H9 (cell line): ENCODE measurements around the gene SRP72. TPM values are rescaled to one million over a fixed set of nuclear protein-coding genes. Genes with fewer than 3 reads are reported as not detected.

Experiments
- DNase-seq: peaks from one replicate; pipeline ENCODE4 v3.0.0-alpha.2; 2017
- H2AFZ ChIP-seq: one replicate; pipeline ENCODE4 v1.6.1; 2013; ENCODE audit warnings: mild to moderate bottlenecking, low read length, control low read depth, moderate library complexity
- H2AK5ac ChIP-seq: 2 replicates; pipeline ENCODE4 v1.6.1; 2013; ENCODE audit warnings: low read length, control low read depth, mixed read lengths; ENCODE audit not compliant: insufficient read length
- H2BK120ac ChIP-seq: one replicate; pipeline ENCODE4 v1.6.1; 2013; ENCODE audit warnings: low read depth, mild to moderate bottlenecking, low read length, control low read depth, inconsistent platforms; ENCODE audit not compliant: poor library complexity, severe bottlenecking
- H2BK12ac ChIP-seq: 2 replicates; pipeline ENCODE4 v1.6.1; 2013; ENCODE audit warnings: low read length, control low read depth, mixed read lengths, low read depth; ENCODE audit not compliant: insufficient read length
- H2BK15ac ChIP-seq: 2 replicates; pipeline ENCODE4 v1.6.1; 2013; ENCODE audit warnings: low read depth, low read length, control low read depth
- H2BK20ac ChIP-seq: one replicate; pipeline ENCODE4 v1.6.1; 2013; ENCODE audit warnings: low read depth, mild to moderate bottlenecking, low read length, control low read depth, inconsistent platforms; ENCODE audit not compliant: poor library complexity, severe bottlenecking
- H2BK5ac ChIP-seq: 2 replicates; pipeline ENCODE4 v1.6.1; 2013; ENCODE audit warnings: low read length, control low read depth, mixed read lengths; ENCODE audit not compliant: insufficient read length
- H3K14ac ChIP-seq: 2 replicates; pipeline ENCODE4 v1.6.1; 2013; ENCODE audit warnings: low read length, control low read depth; ENCODE audit not compliant: insufficient read depth
- H3K18ac ChIP-seq: 2 replicates; pipeline ENCODE4 v1.6.1; 2013; ENCODE audit warnings: low read depth, mild to moderate bottlenecking, mixed read lengths, low read length, control low read depth; ENCODE audit not compliant: insufficient read length
- H3K23ac ChIP-seq: 2 replicates; pipeline ENCODE4 v1.6.1; 2013; ENCODE audit warnings: low read length, control low read depth, mixed read lengths, low read depth; ENCODE audit not compliant: insufficient read length
- H3K23me2 ChIP-seq: 2 replicates; pipeline ENCODE4 v1.6.1; 2013; ENCODE audit warnings: low read depth, mild to moderate bottlenecking, mixed read lengths, low read length, control low read depth; ENCODE audit not compliant: insufficient read length, poor library complexity, severe bottlenecking
- H3K27ac ChIP-seq: 2 replicates; pipeline ENCODE4 v1.5.1; 2013; ENCODE audit warnings: low read length, control low read depth, mixed read lengths, low read depth; ENCODE audit not compliant: insufficient read length
- H3K27me3 ChIP-seq: 2 replicates; pipeline ENCODE4 v1.6.1; 2013; ENCODE audit warnings: low read length, control low read depth, inconsistent platforms; ENCODE audit not compliant: insufficient read depth
- H3K4ac ChIP-seq: 2 replicates; pipeline ENCODE4 v1.6.1; 2013; ENCODE audit warnings: low read depth, mild to moderate bottlenecking, control low read depth, inconsistent platforms, low read length, moderate library complexity
- H3K4me1 ChIP-seq: 2 replicates; pipeline ENCODE4 v1.6.1; 2013; ENCODE audit warnings: low read length, control low read depth, inconsistent platforms; ENCODE audit not compliant: insufficient read depth
- H3K4me2 ChIP-seq: 2 replicates; pipeline ENCODE4 v1.6.1; 2013; ENCODE audit warnings: low read length, control low read depth, mixed read lengths; ENCODE audit not compliant: insufficient read length, insufficient read depth
- H3K56ac ChIP-seq: 2 replicates; pipeline ENCODE4 v1.6.1; 2013; ENCODE audit warnings: low read depth, mild to moderate bottlenecking, mixed read lengths, low read length, control low read depth; ENCODE audit not compliant: insufficient read length
- H3K79me1 ChIP-seq: 2 replicates; pipeline ENCODE4 v1.6.1; 2013; ENCODE audit warnings: low read depth, mild to moderate bottlenecking, moderate library complexity, low read length, control low read depth, inconsistent platforms; ENCODE audit not compliant: insufficient read depth, poor library complexity, severe bottlenecking
- H3K79me2 ChIP-seq: 2 replicates; pipeline ENCODE4 v1.6.1; 2013; ENCODE audit warnings: low read length, control low read depth, inconsistent platforms; ENCODE audit not compliant: insufficient read depth
- H3K9ac ChIP-seq: 2 replicates; pipeline ENCODE4 v1.6.1; 2013; ENCODE audit warnings: low read length, control low read depth, mixed read lengths; ENCODE audit not compliant: insufficient read length; ENCODE audit errors: extremely low read depth
- H3K9me3 ChIP-seq: one replicate; pipeline ENCODE4 v1.6.1; 2013; ENCODE audit warnings: low read depth, low read length, inconsistent platforms; ENCODE audit not compliant: control insufficient read depth
- H3T11ph ChIP-seq: one replicate; pipeline ENCODE4 v1.6.1; 2013; ENCODE audit warnings: mild to moderate bottlenecking, low read length, control low read depth, inconsistent platforms
- H4K20me1 ChIP-seq: one replicate; pipeline ENCODE4 v1.6.1; 2013; ENCODE audit not compliant: control insufficient read depth, insufficient read length, insufficient read depth
- H4K5ac ChIP-seq: 2 replicates; pipeline ENCODE4 v1.6.1; 2013; ENCODE audit warnings: low read depth, mild to moderate bottlenecking, mixed read lengths, low read length, control low read depth; ENCODE audit not compliant: insufficient read length
- H4K8ac ChIP-seq: replicated peaks from 2 replicates; pipeline ENCODE4 v1.6.1; 2013; ENCODE audit warnings: low read length, control low read depth, mixed read lengths, low read depth; ENCODE audit not compliant: insufficient read length
- H4K91ac ChIP-seq: 2 replicates; pipeline ENCODE4 v1.6.1; 2013; ENCODE audit warnings: low read depth, mild to moderate bottlenecking, moderate library complexity, mixed read lengths, low read length, control low read depth; ENCODE audit not compliant: insufficient read length
- H3K27ac Mint-ChIP-seq, 3 experiments: 2 replicates in 2 of 3; 3 replicates in 1 of 3; pipeline ENCODE4 v1.8.0; 2020 to 2021; ENCODE audit warnings: mixed read lengths in 3 of 3, mild to moderate bottlenecking in 1 of 3, moderate library complexity in 1 of 3
- H3K27me3 Mint-ChIP-seq: 2 replicates; pipeline ENCODE4 v1.8.0; 2021; ENCODE audit warnings: low read depth, mild to moderate bottlenecking, moderate library complexity, mixed read lengths
- H3K36me3 Mint-ChIP-seq, 3 experiments: 2 replicates in 2 of 3; 3 replicates in 1 of 3; pipeline ENCODE4 v1.8.0; 2020 to 2021; ENCODE audit warnings: low read depth in 3 of 3, mixed read lengths in 3 of 3; ENCODE audit not compliant: insufficient read depth in 1 of 3
- H3K4me1 Mint-ChIP-seq, 2 experiments: 2 replicates each; pipeline ENCODE4 v1.8.0; 2020; ENCODE audit warnings: mixed read lengths in 2 of 2
- H3K4me3 Mint-ChIP-seq, 2 experiments: 2 replicates in 1 of 2; 3 replicates in 1 of 2; pipeline ENCODE4 v1.8.0; 2020 to 2021; ENCODE audit warnings: mild to moderate bottlenecking in 2 of 2, mixed read lengths in 2 of 2, moderate library complexity in 1 of 2
- H3K9me3 Mint-ChIP-seq, 2 experiments: 2 replicates in 1 of 2; 3 replicates in 1 of 2; pipeline ENCODE4 v1.8.0; 2020; ENCODE audit warnings: mild to moderate bottlenecking in 2 of 2, mixed read lengths in 2 of 2, moderate library complexity in 1 of 2
- WGBS: extraction: QIAGEN DNeasy Blood & Tissue Kit; methylation state at CpG from one replicate; pipeline ENCODE4 v1.1.7; 2013; ENCODE audit warnings: missing lambda C conversion rate, low lambda C conversion rate, mixed read lengths; ENCODE audit not compliant: insufficient read length; ENCODE audit errors: extremely low coverage; 5-methylcytosine and 5-hydroxymethylcytosine counted together
- total RNA-seq: library from RNA; stranded (reverse); gene quantifications from 2 replicates; pipeline ENCODE4 v1.2.1, GENCODE V29; 2021
- TF ChIP-seq, protein P1 (sequence below): fragments of 200-600 bp; sonication (generic); conservative IDR thresholded peaks from 3 replicates; pipeline ENCODE4 v1.8.0; 2021; ENCODE audit warnings: antibody characterized with exemption, mild to moderate bottlenecking

Gene SRP72
- total RNA-seq, 1 experiment from 2014 or later = 141 TPM

- H3K27ac ChIP-seq = no peak overlapping the region
- Mint-ChIP-seq H3K9me3 (no peaks in the 10 kb centered on the region), H3K4me3 (no peak overlapping the region), H3K36me3 (no peaks in the 10 kb centered on the region; a peak in 1 of 7 replicates), H3K4me1 (peaks cover 2 to 4% of the 10 kb centered on the region in 2 experiments; a peak in 2 of 4 replicates), H3K27me3 (peaks cover 37% of the 10 kb centered on the region), H3K27ac (no peak overlapping the region)
- H3K9me3 ChIP-seq = no peaks in the 10 kb centered on the region
- H4K5ac ChIP-seq = no peak overlapping the region
- no peak overlapping the region for H3K9ac ChIP-seq
- no peak overlapping the region for H3T11ph ChIP-seq
- no CpG with 5 or more reads among the region's 4 CpGs for WGBS
- H3K79me2 ChIP-seq = no peaks in the 10 kb centered on the region
- no peak overlapping the region for H3K4me2 ChIP-seq
- no peak overlapping the region for H2BK15ac ChIP-seq
- H4K20me1 ChIP-seq = no peaks in the 10 kb centered on the region
- H2BK20ac ChIP-seq = no peak overlapping the region
- TF ChIP-seq, protein P1, sequence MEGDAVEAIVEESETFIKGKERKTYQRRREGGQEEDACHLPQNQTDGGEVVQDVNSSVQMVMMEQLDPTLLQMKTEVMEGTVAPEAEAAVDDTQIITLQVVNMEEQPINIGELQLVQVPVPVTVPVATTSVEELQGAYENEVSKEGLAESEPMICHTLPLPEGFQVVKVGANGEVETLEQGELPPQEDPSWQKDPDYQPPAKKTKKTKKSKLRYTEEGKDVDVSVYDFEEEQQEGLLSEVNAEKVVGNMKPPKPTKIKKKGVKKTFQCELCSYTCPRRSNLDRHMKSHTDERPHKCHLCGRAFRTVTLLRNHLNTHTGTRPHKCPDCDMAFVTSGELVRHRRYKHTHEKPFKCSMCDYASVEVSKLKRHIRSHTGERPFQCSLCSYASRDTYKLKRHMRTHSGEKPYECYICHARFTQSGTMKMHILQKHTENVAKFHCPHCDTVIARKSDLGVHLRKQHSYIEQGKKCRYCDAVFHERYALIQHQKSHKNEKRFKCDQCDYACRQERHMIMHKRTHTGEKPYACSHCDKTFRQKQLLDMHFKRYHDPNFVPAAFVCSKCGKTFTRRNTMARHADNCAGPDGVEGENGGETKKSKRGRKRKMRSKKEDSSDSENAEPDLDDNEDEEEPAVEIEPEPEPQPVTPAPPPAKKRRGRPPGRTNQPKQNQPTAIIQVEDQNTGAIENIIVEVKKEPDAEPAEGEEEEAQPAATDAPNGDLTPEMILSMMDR = no peak
- no peak overlapping the region for H4K91ac ChIP-seq
- no peak overlapping the region for H3K4ac ChIP-seq
- peaks cover 24% of the 10 kb centered on the region; the same call in 1 of the 2 replicates for H3K27me3 ChIP-seq
- no peak for DNase-seq
- no peak overlapping the region for H3K23ac ChIP-seq
- no peaks in the 10 kb centered on the region for H3K4me1 ChIP-seq
- H3K79me1 ChIP-seq = no peaks in the 10 kb centered on the region
- no peak overlapping the region for H2BK120ac ChIP-seq
- H3K23me2 ChIP-seq = peaks cover 11% of the 10 kb centered on the region
- H2BK12ac ChIP-seq = no peak overlapping the region
- no peak overlapping the region for H3K18ac ChIP-seq
- no peak overlapping the region for H2BK5ac ChIP-seq
- H4K8ac ChIP-seq = no peak overlapping the region
- no peak overlapping the region for H2AFZ ChIP-seq
- no peak overlapping the region for H2AK5ac ChIP-seq
- no peak overlapping the region for H3K14ac ChIP-seq
- no peak overlapping the region for H3K56ac ChIP-seq
These were observed 64.4 kb downstream of the SRP72 start for GRCh38 chr4:56531823-56532222.
